ENCODE measurements around the gene SASH1.

DNA sequence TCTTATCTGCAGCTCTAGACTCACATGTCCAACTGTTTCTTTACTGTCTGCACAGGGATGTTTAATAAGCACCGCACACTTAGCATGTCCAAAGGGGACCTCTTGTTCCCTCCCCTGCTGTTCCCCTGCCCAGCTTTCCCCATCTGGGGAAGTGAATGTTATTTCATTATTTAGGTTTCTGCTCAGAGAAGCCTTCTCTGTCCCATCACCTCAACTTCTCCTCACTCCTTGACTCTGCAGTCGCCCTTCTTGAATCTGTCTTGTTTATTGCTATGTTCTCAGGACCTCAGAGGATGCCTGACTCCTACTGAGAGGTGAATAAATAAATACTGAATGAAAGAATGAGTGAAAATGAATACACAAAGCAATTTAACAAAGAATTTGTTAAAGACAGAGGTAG is 121.0 kb downstream of the SASH1 start:
- no peak for TF ChIP-seq CTCF (IDR thresholded peaks at IDR 0.05; ENCODE audit: low read length)
- no peak for TF ChIP-seq EZH2phosphoT487 (IDR thresholded peaks at IDR 0.05; ENCODE audit: low read length)
- TF ChIP-seq EZH2 (optimal IDR thresholded peaks at IDR 0.05; ENCODE audit: low read depth, low read length): no peak
